PC-3 (cell line): ENCODE data around the gene ADGRG6. TPM values are rescaled to one million over a fixed set of nuclear protein-coding genes. Genes with fewer than 3 reads are reported as not detected.

ENCODE experiments used
- ATAC-seq: fragments of 200-7000 bp; cut with Tn5 transposase; 2 replicates; pipeline ENCODE4 v1.9.1; 2020; ENCODE audit warnings: mild to moderate bottlenecking, moderate library complexity
- BruUV-seq: library from RNA; stranded (reverse); fragments of 400-500 nt; replicated peaks from 2 replicates; lab custom pipeline; 2021; lab: Mats Ljungman, UMichigan
- CTCF ChIA-PET: fragments of 300-600 bp; sonication (Branson Sonifier 250); formaldehyde crosslinking; loops from one replicate; lab custom pipeline; 2022; ENCODE audit warnings: antibody characterized with exemption; lab: Charles Lee
- POLR2A ChIA-PET: fragments of 300-600 bp; sonication (Branson Sonifier 250); formaldehyde crosslinking; loops from one replicate; lab custom pipeline; 2022; ENCODE audit warnings: antibody characterized with exemption; ENCODE audit not compliant: unreplicated experiment; lab: Charles Lee
- DNase-seq: peaks from one replicate; pipeline ENCODE4 v3.0.0-alpha.2; 2015
- H2AFZ ChIP-seq: fragments of 300-600 bp; sonication (generic); 2 replicates; pipeline ENCODE4 v1.6.0; 2016; ENCODE audit warnings: antibody characterized with exemption, low read length
- H3F3A ChIP-seq: fragments of 300-600 bp; sonication (generic); one replicate; pipeline ENCODE4 v1.6.0; 2017; ENCODE audit warnings: antibody characterized with exemption, low read length, control low read depth, mild to moderate bottlenecking; ENCODE audit not compliant: unreplicated experiment
- H3K27ac ChIP-seq: fragments of 300-600 bp; sonication (generic); 2 replicates; pipeline ENCODE4 v1.5.1; 2016; ENCODE audit warnings: mild to moderate bottlenecking, low read length
- H3K27me3 ChIP-seq: fragments of 300-600 bp; sonication (generic); 2 replicates; pipeline ENCODE4 v1.6.1; 2016; ENCODE audit warnings: low read length, mixed read lengths
- H3K36me3 ChIP-seq: fragments of 300-600 bp; sonication (generic); 2 replicates; pipeline ENCODE4 v1.6.1; 2016; ENCODE audit warnings: low read depth, mixed run types, low read length, mixed read lengths
- H3K4me1 ChIP-seq: fragments of 300-600 bp; sonication (generic); 2 replicates; pipeline ENCODE4 v1.5.1; 2016; ENCODE audit warnings: low read length; ENCODE audit not compliant: insufficient read depth
- H3K4me2 ChIP-seq: fragments of 300-600 bp; sonication (generic); 2 replicates; pipeline ENCODE4 v1.6.0; 2016; ENCODE audit warnings: low read length
- H3K4me3 ChIP-seq: fragments of 300-600 bp; sonication (generic); 2 replicates; pipeline ENCODE4 v1.5.1; 2016; ENCODE audit warnings: mild to moderate bottlenecking, low read length, mixed read lengths
- H3K79me2 ChIP-seq: fragments of 300-600 bp; sonication (generic); 2 replicates; pipeline ENCODE4 v1.6.1; 2017; ENCODE audit warnings: low read length, mixed read lengths
- H3K9ac ChIP-seq: fragments of 300-600 bp; sonication (generic); 2 replicates; pipeline ENCODE4 v1.6.0; 2016; ENCODE audit warnings: mild to moderate bottlenecking, low read length
- H3K9me2 ChIP-seq: fragments of 300-600 bp; sonication (generic); replicated peaks from 2 replicates; pipeline ENCODE4 v1.6.1; 2016; ENCODE audit warnings: mixed run types, low read length, mixed read lengths
- H3K9me3 ChIP-seq: fragments of 300-600 bp; sonication (generic); 2 replicates; pipeline ENCODE4 v1.6.1; 2016; ENCODE audit warnings: low read length, mixed read lengths
- H4K20me1 ChIP-seq: fragments of 300-600 bp; sonication (generic); 2 replicates; pipeline ENCODE4 v1.6.1; 2016; ENCODE audit warnings: low read length, mixed read lengths
- CTCF ChIP-seq: fragments of 300-600 bp; sonication (generic); conservative IDR thresholded peaks from 2 replicates; pipeline ENCODE4 v1.5.1; 2017; ENCODE audit warnings: antibody characterized with exemption, low read depth, mild to moderate bottlenecking, low read length
- EZH2 ChIP-seq: fragments of 300-600 bp; sonication (generic); IDR thresholded peaks from one replicate; pipeline ENCODE4 v1.6.1; 2017; ENCODE audit warnings: antibody characterized with exemption, mild to moderate bottlenecking, low read length; ENCODE audit not compliant: unreplicated experiment
- EZH2phosphoT487 ChIP-seq: fragments of 300-600 bp; sonication (generic); IDR thresholded peaks from 2 replicates; pipeline ENCODE4 v1.6.1; 2018; ENCODE audit warnings: mild to moderate bottlenecking, antibody characterized with exemption, low read length, borderline replicate concordance
- intact Hi-C: fragments of 100-400 bp; cut with micrococcal nuclease; formaldehyde crosslinking; loops from 2 replicates; pipeline ENCODE4 v1.9.0; 2023
- total RNA-seq: library from RNA; depleted of rRNA; stranded (reverse); fragments of >200 nt; gene quantifications from 2 replicates; pipeline ENCODE4 v1.2.3, GENCODE V29; 2014

Gene ADGRG6
- total RNA-seq, 1 experiment from 2014 or later = 73.2 TPM

- no TSS peak for BruUV-seq
- no peak for ATAC-seq
- peak overlapping the region; percentile 19 for H3K27ac ChIP-seq
Observed at GRCh38 chr6:142320366-142320765, 18.6 kb downstream of the ADGRG6 start.

GRCh38 chr6:142321451-142321850, 19.6 kb downstream of the ADGRG6 start:
- Histone ChIP-seq H3K4me2 (peak overlapping the region; percentile 50; the same call in 1 of the 2 replicates), H3K36me3 (peaks cover 16% of the 10 kb centered on the region; the same call in 1 of the 2 replicates), H3K9me3 (no peaks in the 10 kb centered on the region), H2AFZ (no peak overlapping the region), H4K20me1 (no peaks in the 10 kb centered on the region), H3K27me3 (no peaks in the 10 kb centered on the region), H3K27ac (peak overlapping the region; percentile 96), H3K79me2 (peaks cover 75% of the 10 kb centered on the region), H3F3A (peaks cover 10% of the 10 kb centered on the region), H3K9ac (peak overlapping the region; percentile 77; the same call in 1 of the 2 replicates), H3K9me2 (no peaks in the 10 kb centered on the region), H3K4me3 (no peak overlapping the region), H3K4me1 (peaks cover 70% of the 10 kb centered on the region)
- intact Hi-C loops = no loop called here
- DNase-seq (no peak), ATAC-seq (no peak)
- BruUV-seq = no TSS peak
- no peak for TF ChIP-seq CTCF
- no peak for TF ChIP-seq EZH2
- no peak for TF ChIP-seq EZH2phosphoT487
- CTCF ChIA-PET = no interaction called here
- POLR2A ChIA-PET = no interaction called here

More at GRCh38 chr6:142320366-142320765, 18.6 kb downstream of the ADGRG6 start:
- Histone ChIP-seq H3K4me3 (no peak overlapping the region), H3K9ac (0 out of 2 replicates have a peak overlapping the region, but pooled peaks have one; percentile 8), H4K20me1 (no peaks in the 10 kb centered on the region), H3K4me2 (0 out of 2 replicates have a peak overlapping the region, but pooled peaks have one; percentile 1), H3K27me3 (no peaks in the 10 kb centered on the region), H3K9me2 (no peaks in the 10 kb centered on the region), H3F3A (peaks cover 14% of the 10 kb centered on the region), H3K36me3 (peaks cover 16% of the 10 kb centered on the region; the same call in 1 of the 2 replicates), H2AFZ (no peak overlapping the region), H3K79me2 (peaks cover 72% of the 10 kb centered on the region), H3K9me3 (no peaks in the 10 kb centered on the region), H3K4me1 (peaks cover 65% of the 10 kb centered on the region)
- DNase-seq = no peak
- no peak for TF ChIP-seq EZH2phosphoT487
- TF ChIP-seq EZH2 = no peak
- TF ChIP-seq CTCF = no peak
- ChIA-PET CTCF (no interaction called here), POLR2A (no interaction called here)
- intact Hi-C loops = no loop called here

GRCh38 chr6:142322066-142322465, 20.3 kb downstream of the ADGRG6 start:
- H3K4me3 ChIP-seq = peak overlapping the region; percentile 21; the same call in 1 of the 2 replicates
- TF ChIP-seq EZH2 (no peak), EZH2phosphoT487 (no peak), CTCF (no peak)
- ATAC-seq = no peak
- CTCF ChIA-PET = no interaction called here
- intact Hi-C loops = loop anchor here (2.0 kb wide), 1 partner anchor 51 kb away; no protein-coding TSS in a partner anchor
- no peaks in the 10 kb centered on the region for H4K20me1 ChIP-seq
- H3K27me3 ChIP-seq = no peaks in the 10 kb centered on the region
- BruUV-seq = no TSS peak
- peak overlapping the region; percentile 50 for H3K4me2 ChIP-seq
- peak; percentile 20 for DNase-seq
- H3K27ac ChIP-seq = peak overlapping the region; percentile 96
- H2AFZ ChIP-seq = no peak overlapping the region
- H3K9ac ChIP-seq = peak overlapping the region; percentile 77
- no peaks in the 10 kb centered on the region for H3K9me2 ChIP-seq
- H3K4me1 ChIP-seq = peaks cover 70% of the 10 kb centered on the region
- H3K36me3 ChIP-seq = peaks cover 16% of the 10 kb centered on the region; the same call in 1 of the 2 replicates
- H3K79me2 ChIP-seq = peaks cover 75% of the 10 kb centered on the region
- POLR2A ChIA-PET = no interaction called here
- no peaks in the 10 kb centered on the region for H3K9me3 ChIP-seq
- peaks cover 10% of the 10 kb centered on the region for H3F3A ChIP-seq
